ES-I3 (cell line): ENCODE results near the gene VKORC1.

ENCODE experiments used
- H3K36me3 ChIP-seq: 2 replicates; pipeline ENCODE4 v1.6.1; 2013; ENCODE audit warnings: mild to moderate bottlenecking, low read length, control low read depth, moderate library complexity; ENCODE audit not compliant: insufficient read depth
- H3K4me1 ChIP-seq: 2 replicates; pipeline ENCODE4 v1.6.1; 2013; ENCODE audit warnings: mild to moderate bottlenecking, control low read depth, low read length; ENCODE audit not compliant: insufficient read depth
- H3K9ac ChIP-seq: 2 replicates; pipeline ENCODE4 v1.6.1; 2013; ENCODE audit warnings: low read depth, mild to moderate bottlenecking, low read length, moderate library complexity
- H3K9me3 ChIP-seq: 2 replicates; pipeline ENCODE4 v1.6.1; 2013; ENCODE audit warnings: mild to moderate bottlenecking, low read length, moderate library complexity; ENCODE audit not compliant: control insufficient read depth, insufficient read depth

Gene VKORC1

DNA sequence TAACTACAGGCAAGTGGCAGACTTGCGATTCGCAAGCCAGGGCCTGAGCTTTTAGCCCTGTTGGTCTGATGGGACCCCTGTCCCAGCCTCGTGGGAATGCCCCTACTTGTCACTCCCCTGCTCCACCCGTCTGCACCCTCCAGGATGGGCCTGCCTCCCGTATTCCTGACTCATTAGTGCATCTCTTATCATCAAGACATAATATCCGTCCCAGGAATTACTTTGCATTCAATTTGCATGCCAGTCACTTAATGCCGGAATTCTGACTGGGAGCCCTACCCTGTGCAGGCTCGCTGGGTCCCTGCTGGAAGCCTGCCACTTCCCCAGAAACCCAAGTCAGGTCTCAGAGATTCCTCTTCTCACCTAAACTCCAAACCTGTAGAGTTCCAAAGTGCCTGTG, 9.2 kb downstream of the VKORC1 start:
- no peaks in the 10 kb centered on the region for H3K9me3 ChIP-seq
- 0 out of 2 replicates have a peak, but pooled peaks cover 6% of the 10 kb centered on the region for H3K36me3 ChIP-seq
- no peak overlapping the region for H3K9ac ChIP-seq
- no peaks in the 10 kb centered on the region for H3K4me1 ChIP-seq

DNA sequence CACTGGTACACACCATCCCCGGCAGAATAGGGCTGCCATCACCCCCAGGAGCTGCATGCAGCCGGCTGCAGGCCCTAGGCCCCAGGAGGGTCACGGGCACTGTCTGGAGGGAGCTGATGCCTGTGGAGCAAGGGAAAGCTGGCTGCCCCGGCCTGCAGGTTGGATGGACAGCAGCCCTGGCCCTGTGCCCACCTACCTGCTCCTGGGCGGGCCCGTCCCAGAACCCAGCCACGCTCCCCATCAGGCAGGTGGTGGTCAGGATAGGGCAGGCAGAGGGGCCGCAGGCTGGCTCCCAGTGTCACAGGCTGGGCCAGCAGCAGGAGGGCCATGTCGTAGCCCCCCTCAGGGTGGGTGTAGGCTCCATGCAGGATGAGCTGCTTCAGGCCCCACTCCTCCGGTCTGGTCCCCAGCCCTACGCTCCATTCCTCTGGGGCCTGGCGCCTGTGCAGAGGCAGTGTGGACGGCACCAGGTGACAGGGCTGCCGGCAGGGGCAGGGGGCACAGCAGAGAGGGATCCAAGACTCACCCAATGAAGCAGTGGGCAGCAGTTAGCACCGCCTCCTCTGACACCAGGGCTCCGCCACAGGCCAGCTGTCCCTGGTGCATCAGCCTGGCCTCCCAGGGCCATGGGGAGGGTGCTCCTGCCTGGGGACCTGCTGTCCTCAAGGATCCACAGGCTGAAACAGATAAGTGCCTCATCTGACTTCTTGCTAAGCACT, 9.9 kb downstream of the VKORC1 start:
- Histone ChIP-seq H3K36me3 (peaks cover 4% of the 10 kb centered on the region; the same call in 1 of the 2 replicates), H3K9ac (no peak overlapping the region), H3K9me3 (no peaks in the 10 kb centered on the region), H3K4me1 (no peaks in the 10 kb centered on the region)

DNA sequence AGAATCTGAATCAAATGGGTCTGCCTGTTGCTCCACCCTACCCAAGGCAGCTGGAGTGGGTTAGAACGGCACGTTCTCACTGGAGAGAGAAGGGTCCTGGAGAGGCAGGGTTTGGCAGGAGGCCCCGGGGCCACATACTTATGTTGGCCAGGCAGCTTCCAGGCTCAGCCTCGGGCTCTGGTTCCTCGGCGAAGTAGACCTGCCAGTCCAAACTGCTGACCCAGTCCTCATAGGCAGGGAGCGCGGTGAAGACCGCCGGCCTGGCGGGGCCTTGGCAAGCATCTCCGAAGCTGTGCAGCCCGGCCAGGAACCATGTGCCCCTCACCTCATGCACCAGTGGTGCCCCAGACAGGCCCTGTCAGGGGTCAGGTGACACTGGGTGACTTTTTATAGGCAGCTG, 10.6 kb downstream of the VKORC1 start:
- Histone ChIP-seq H3K4me1 (no peaks in the 10 kb centered on the region), H3K9ac (no peak overlapping the region), H3K9me3 (no peaks in the 10 kb centered on the region), H3K36me3 (peaks cover 4% of the 10 kb centered on the region; the same call in 1 of the 2 replicates)

DNA sequence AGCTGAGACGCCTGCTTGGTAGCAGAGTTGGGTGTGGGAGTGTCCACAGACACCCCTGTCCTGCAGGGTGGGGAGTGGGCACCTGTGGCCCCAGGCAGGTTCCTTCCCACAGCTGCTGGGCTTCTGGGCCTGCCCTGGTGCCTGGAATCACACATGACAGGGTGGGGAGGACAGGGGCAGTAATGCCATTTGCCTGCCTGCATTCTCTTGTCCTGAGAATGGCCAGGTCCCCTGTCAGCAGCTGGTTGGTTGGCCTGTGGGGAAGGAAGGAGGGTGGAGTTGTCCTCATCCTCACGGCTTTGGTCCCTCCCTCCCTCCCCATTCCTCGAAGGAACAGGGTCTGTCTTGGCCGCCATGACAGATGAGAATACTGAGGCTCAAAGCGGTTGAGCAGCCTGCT, 11.0 kb downstream of the VKORC1 start:
- no peaks in the 10 kb centered on the region for H3K4me1 ChIP-seq
- peaks cover 4% of the 10 kb centered on the region; the same call in 1 of the 2 replicates for H3K36me3 ChIP-seq
- H3K9ac ChIP-seq = no peak overlapping the region
- no peaks in the 10 kb centered on the region for H3K9me3 ChIP-seq

DNA sequence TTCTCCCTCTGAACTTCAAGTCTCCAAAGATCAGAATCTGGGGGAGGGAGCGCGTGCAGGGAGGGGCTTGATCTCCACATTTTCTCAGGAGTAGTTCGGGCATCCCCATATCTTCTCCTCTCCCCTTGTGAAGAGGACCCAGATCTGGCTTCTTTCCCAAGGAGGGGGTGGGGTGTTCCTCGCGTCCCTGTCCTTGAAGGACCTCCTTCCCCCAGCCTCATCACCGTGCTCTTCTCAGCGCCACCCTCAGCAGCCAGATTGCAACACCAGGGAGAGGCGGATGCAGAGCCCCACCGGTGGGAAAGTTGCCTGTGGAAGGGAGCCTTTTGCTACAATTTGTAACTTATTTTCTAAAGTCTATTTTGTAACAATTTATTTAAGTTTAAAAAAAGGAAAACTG, 11.5 kb downstream of the VKORC1 start:
- Histone ChIP-seq H3K4me1 (no peaks in the 10 kb centered on the region), H3K9ac (no peak overlapping the region), H3K9me3 (no peaks in the 10 kb centered on the region), H3K36me3 (peaks cover 4% of the 10 kb centered on the region; the same call in 1 of the 2 replicates)

DNA sequence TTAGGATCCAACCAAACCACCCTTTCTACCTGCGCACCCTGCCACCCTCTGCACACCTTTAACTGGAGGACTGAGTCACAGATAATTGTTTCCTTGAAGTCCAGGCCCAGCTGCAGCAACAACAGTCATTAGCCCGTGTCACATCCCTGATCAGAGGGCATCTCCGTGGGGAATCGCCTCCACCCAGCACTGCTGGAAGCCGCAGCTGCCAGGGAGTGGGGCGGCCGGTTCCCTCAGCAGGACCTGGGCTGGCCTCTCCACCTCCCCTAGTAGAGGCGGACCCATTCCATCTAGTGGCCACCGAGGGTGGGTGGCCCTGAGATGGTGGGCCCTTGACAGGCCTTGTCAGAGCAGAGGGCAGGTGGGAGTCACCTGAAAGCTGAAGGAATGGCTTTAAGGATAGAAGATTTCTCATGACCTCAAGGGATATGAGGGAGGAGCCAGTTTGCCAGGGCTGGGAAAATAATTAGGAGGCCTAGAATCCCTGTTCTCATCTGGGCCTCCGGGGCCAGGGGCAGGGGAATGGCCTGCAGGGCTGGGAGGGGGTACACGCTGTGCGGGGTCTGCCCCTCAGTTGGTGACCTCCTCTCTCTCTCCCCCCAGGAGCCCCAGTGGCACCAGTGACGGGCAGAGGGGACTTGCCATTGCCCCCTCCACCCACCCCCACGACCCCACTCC, 12.1 kb downstream of the VKORC1 start:
- Histone ChIP-seq H3K9me3 (no peaks in the 10 kb centered on the region), H3K36me3 (peaks cover 4% of the 10 kb centered on the region; the same call in 1 of the 2 replicates)

DNA sequence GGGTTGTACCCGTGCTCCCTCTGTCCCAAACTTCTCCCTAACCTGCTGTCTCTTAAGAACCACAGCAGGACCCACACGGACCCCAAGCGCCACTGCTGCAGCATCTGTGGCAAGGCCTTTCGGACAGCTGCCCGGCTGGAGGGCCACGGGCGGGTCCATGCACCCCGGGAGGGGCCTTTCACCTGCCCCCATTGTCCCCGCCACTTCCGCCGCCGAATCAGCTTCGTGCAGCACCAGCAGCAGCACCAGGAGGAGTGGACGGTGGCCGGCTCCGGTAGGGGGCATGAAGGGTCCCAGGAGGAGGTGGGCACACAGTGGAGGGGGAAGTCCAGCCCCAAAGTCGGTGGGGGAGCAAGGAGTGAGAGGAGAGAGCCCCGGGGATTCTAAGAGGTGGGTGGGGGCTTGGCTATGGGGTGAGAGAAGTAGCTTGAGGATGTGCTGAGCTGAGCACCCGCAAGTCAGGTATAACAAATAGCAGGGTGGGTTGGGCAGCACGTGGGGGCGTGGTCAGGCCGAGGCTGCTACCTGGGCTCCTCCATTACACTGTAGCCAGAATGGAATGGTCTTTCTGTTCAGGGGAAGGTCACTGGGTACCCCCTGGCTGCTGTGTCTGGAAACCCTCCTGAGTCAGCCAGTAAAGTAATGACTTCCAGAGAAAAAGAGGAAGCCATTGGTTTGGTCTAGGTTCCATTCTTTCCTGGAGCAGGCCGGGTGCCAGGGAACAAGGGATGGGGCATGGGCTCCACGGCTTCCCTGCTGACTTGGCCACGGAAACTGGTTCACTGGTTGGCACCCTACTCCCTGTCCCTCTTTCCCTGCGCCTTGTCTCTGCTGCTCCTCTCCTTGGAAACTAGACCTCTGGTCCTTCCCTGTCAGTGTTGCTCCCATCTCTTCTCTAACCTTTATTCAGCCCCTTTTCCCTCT, 12.9 kb downstream of the VKORC1 start:
- H3K9ac ChIP-seq = no peak overlapping the region
- H3K9me3 ChIP-seq = no peaks in the 10 kb centered on the region
- peaks cover 4% of the 10 kb centered on the region; the same call in 1 of the 2 replicates for H3K36me3 ChIP-seq
- no peaks in the 10 kb centered on the region for H3K4me1 ChIP-seq

More for the DNA sequence above, 12.1 kb downstream of the VKORC1 start:
- no peaks in the 10 kb centered on the region for H3K4me1 ChIP-seq
- H3K9ac ChIP-seq = no peak overlapping the region

DNA sequence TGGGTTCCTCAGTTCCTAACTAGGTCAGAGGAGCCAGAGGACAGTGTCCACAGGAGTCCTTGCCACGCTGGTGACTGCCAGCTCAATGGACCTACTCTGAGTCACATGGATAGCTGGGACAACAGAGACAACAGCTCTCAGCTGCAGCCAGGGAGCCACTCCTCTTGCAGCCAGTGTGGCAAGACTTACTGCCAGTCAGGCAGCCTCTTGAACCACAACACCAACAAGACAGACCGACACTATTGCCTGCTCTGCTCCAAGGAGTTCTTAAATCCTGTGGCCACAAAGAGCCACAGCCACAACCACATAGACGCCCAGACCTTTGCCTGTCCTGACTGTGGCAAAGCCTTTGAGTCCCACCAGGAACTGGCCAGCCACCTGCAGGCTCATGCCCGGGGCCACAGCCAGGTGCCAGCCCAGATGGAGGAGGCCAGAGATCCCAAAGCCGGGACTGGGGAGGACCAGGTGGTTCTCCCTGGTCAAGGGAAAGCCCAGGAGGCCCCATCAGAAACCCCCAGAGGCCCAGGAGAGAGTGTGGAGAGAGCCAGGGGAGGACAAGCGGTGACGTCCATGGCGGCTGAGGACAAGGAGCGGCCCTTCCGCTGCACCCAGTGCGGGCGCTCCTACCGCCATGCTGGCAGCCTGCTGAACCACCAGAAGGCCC, 13.7 kb downstream of the VKORC1 start:
- H3K9ac ChIP-seq = no peak overlapping the region
- no peaks in the 10 kb centered on the region for H3K4me1 ChIP-seq
- peaks cover 4% of the 10 kb centered on the region; the same call in 1 of the 2 replicates for H3K36me3 ChIP-seq
- H3K9me3 ChIP-seq = no peaks in the 10 kb centered on the region

DNA sequence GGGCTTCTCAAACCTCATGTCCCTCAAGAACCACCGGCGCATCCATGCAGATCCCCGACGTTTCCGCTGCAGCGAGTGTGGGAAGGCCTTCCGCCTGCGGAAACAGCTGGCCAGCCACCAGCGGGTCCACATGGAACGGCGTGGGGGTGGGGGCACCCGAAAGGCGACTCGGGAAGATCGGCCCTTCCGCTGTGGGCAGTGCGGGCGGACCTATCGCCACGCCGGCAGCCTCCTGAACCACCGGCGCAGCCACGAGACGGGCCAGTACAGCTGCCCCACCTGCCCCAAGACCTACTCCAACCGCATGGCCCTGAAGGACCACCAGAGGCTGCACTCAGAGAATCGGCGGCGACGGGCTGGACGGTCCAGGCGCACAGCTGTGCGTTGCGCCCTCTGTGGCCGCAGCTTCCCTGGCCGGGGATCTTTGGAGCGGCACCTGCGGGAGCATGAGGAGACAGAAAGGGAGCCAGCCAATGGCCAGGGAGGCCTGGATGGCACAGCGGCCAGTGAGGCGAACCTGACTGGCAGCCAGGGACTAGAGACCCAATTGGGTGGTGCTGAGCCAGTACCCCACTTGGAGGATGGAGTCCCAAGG, 14.5 kb downstream of the VKORC1 start:
- no peaks in the 10 kb centered on the region for H3K9me3 ChIP-seq
- H3K9ac ChIP-seq = no peak overlapping the region
- peaks cover 4% of the 10 kb centered on the region; the same call in 1 of the 2 replicates for H3K36me3 ChIP-seq
- no peaks in the 10 kb centered on the region for H3K4me1 ChIP-seq

DNA sequence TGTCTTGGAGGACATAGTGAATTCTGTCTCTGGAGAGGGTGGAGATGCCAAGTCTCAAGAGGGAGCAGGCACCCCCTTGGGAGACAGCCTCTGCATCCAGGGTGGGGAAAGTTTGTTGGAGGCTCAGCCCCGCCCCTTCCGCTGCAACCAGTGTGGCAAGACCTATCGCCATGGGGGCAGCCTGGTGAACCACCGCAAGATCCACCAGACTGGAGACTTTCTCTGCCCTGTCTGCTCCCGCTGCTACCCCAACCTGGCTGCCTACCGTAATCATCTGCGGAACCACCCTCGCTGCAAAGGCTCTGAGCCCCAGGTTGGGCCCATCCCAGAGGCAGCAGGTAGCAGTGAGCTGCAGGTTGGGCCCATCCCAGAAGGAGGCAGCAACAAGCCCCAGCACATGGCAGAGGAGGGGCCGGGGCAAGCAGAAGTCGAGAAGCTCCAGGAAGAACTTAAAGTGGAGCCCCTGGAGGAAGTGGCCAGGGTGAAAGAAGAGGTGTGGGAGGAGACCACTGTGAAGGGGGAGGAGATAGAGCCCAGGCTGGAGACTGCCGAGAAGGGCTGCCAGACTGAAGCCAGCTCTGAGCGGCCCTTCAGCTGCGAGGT, 15.2 kb downstream of the VKORC1 start:
- H3K36me3 ChIP-seq = peaks cover 4% of the 10 kb centered on the region; the same call in 1 of the 2 replicates
- H3K4me1 ChIP-seq = no peaks in the 10 kb centered on the region
- no peak overlapping the region for H3K9ac ChIP-seq

DNA sequence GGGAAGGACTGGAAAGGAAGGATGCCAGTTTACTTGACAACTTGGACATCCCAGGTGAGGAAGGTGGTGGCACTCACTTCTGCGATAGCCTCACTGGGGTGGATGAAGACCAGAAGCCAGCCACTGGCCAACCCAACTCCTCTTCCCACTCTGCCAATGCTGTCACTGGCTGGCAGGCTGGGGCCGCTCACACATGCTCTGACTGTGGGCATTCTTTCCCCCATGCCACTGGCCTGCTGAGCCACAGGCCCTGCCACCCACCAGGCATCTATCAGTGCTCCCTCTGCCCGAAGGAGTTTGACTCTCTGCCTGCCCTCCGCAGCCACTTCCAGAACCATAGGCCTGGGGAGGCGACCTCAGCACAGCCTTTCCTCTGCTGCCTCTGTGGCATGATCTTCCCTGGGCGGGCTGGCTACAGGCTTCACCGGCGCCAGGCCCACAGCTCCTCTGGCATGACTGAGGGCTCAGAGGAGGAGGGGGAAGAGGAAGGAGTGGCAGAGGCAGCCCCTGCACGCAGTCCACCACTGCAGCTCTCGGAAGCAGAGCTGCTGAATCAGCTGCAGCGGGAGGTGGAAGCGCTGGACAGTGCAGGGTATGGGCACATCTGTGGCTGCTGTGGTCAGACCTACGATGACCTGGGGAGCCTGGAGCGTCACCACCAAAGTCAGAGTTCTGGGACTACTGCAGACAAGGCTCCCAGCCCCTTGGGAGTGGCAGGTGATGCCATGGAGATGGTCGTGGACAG, 15.8 kb downstream of the VKORC1 start:
- H3K9ac ChIP-seq = no peak overlapping the region
- H3K36me3 ChIP-seq = peaks cover 4% of the 10 kb centered on the region; the same call in 1 of the 2 replicates
- H3K4me1 ChIP-seq = no peaks in the 10 kb centered on the region

More for the DNA sequence above, 15.2 kb downstream of the VKORC1 start:
- H3K9me3 ChIP-seq = no peaks in the 10 kb centered on the region

DNA sequence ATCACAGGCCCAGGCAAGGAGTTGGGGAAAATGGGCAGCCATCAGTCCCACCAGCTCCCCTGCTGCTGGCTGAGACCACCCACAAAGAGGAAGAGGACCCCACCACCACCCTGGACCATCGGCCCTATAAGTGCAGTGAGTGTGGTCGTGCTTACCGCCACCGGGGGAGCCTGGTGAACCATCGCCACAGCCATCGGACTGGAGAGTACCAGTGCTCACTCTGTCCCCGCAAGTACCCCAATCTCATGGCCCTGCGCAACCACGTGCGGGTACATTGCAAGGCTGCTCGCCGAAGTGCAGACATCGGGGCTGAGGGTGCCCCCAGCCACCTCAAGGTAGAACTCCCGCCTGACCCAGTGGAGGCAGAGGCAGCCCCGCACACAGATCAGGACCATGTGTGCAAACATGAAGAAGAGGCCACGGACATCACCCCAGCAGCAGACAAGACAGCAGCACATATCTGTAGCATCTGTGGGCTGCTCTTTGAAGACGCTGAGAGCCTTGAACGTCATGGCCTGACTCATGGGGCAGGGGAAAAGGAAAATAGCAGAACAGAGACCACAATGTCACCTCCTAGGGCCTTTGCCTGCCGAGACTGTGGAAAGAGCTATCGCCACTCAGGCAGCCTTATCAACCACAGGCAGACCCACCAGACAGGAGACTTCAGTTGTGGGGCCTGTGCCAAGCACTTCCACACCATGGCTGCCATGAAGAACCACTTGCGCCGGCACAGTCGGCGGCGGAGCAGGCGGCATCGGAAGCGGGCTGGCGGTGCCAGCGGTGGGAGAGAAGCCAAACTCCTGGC, 16.8 kb downstream of the VKORC1 start:
- H3K4me1 ChIP-seq = no peaks in the 10 kb centered on the region
- no peaks in the 10 kb centered on the region for H3K9me3 ChIP-seq
- peaks cover 4% of the 10 kb centered on the region; the same call in 1 of the 2 replicates for H3K36me3 ChIP-seq
- H3K9ac ChIP-seq = no peak overlapping the region

More for the DNA sequence above, 15.8 kb downstream of the VKORC1 start:
- no peaks in the 10 kb centered on the region for H3K9me3 ChIP-seq
